Measurements from ENCODE around the gene IQGAP3.

Gene IQGAP3

GRCh38 chr1:156525856-156526489 lies 46.4 kb downstream of the IQGAP3 start:
- H3K27ac ChIP-seq (ENCODE audit: low read depth, low read length), result no peak overlapping the region
- no peak overlapping the region for H3K4me3 ChIP-seq (ENCODE audit: low read depth, low read length)
- H3K4me1 ChIP-seq (ENCODE audit: control insufficient read depth, insufficient read depth, low read length), result peaks cover 10% of the 10 kb centered on the region
- H3K27me3 ChIP-seq (ENCODE audit: control insufficient read depth, insufficient read depth, low read length), result no peaks in the 10 kb centered on the region
- no peaks in the 10 kb centered on the region for H3K9me3 ChIP-seq (ENCODE audit: control insufficient read depth, insufficient read depth, low read length)
- H3K36me3 ChIP-seq (ENCODE audit: control insufficient read depth, insufficient read depth, low read length), result peaks cover 54% of the 10 kb centered on the region
- no peak overlapping the region for H3K9ac ChIP-seq (ENCODE audit: low read depth, low read length)

- Histone ChIP-seq H3K36me3 (ENCODE audit: control insufficient read depth, insufficient read depth, low read length) (peaks cover 45% of the 10 kb centered on the region), H3K27me3 (ENCODE audit: control insufficient read depth, insufficient read depth, low read length) (no peaks in the 10 kb centered on the region), H3K27ac (ENCODE audit: low read depth, low read length) (no peak overlapping the region), H3K9me3 (ENCODE audit: control insufficient read depth, insufficient read depth, low read length) (no peaks in the 10 kb centered on the region), H3K4me1 (ENCODE audit: control insufficient read depth, insufficient read depth, low read length) (peaks cover 10% of the 10 kb centered on the region), H3K4me3 (ENCODE audit: low read depth, low read length) (no peak overlapping the region), H3K9ac (ENCODE audit: low read depth, low read length) (no peak overlapping the region)
These were observed 47.3 kb downstream of the IQGAP3 start for GRCh38 chr1:156525071-156525501.

GRCh38 chr1:156524481-156524869 lies 47.9 kb downstream of the IQGAP3 start:
- H3K27ac ChIP-seq (ENCODE audit: low read depth, low read length), result no peak overlapping the region
- H3K9ac ChIP-seq (ENCODE audit: low read depth, low read length), result no peak overlapping the region
- H3K36me3 ChIP-seq (ENCODE audit: control insufficient read depth, insufficient read depth, low read length), result peaks cover 40% of the 10 kb centered on the region
- no peaks in the 10 kb centered on the region for H3K27me3 ChIP-seq (ENCODE audit: control insufficient read depth, insufficient read depth, low read length)
- peaks cover 10% of the 10 kb centered on the region for H3K4me1 ChIP-seq (ENCODE audit: control insufficient read depth, insufficient read depth, low read length)
- no peaks in the 10 kb centered on the region for H3K9me3 ChIP-seq (ENCODE audit: control insufficient read depth, insufficient read depth, low read length)
- H3K4me3 ChIP-seq (ENCODE audit: low read depth, low read length), result no peak overlapping the region

- peaks cover 36% of the 10 kb centered on the region for H3K36me3 ChIP-seq (ENCODE audit: control insufficient read depth, insufficient read depth, low read length)
- H3K9ac ChIP-seq (ENCODE audit: low read depth, low read length), result no peak overlapping the region
- no peaks in the 10 kb centered on the region for H3K27me3 ChIP-seq (ENCODE audit: control insufficient read depth, insufficient read depth, low read length)
- no peak overlapping the region for H3K27ac ChIP-seq (ENCODE audit: low read depth, low read length)
- H3K4me3 ChIP-seq (ENCODE audit: low read depth, low read length), result no peak overlapping the region
- no peaks in the 10 kb centered on the region for H3K9me3 ChIP-seq (ENCODE audit: control insufficient read depth, insufficient read depth, low read length)
- H3K4me1 ChIP-seq (ENCODE audit: control insufficient read depth, insufficient read depth, low read length), result peaks cover 10% of the 10 kb centered on the region
These were observed 48.4 kb downstream of the IQGAP3 start for GRCh38 chr1:156523801-156524480.

GRCh38 chr1:156522443-156522970 lies 49.9 kb downstream of the IQGAP3 start:
- no peaks in the 10 kb centered on the region for H3K27me3 ChIP-seq (ENCODE audit: control insufficient read depth, insufficient read depth, low read length)
- H3K4me1 ChIP-seq (ENCODE audit: control insufficient read depth, insufficient read depth, low read length), result peaks cover 10% of the 10 kb centered on the region
- no peak overlapping the region for H3K9ac ChIP-seq (ENCODE audit: low read depth, low read length)
- H3K36me3 ChIP-seq (ENCODE audit: control insufficient read depth, insufficient read depth, low read length), result peaks cover 22% of the 10 kb centered on the region
- H3K27ac ChIP-seq (ENCODE audit: low read depth, low read length), result no peak overlapping the region
- no peaks in the 10 kb centered on the region for H3K9me3 ChIP-seq (ENCODE audit: control insufficient read depth, insufficient read depth, low read length)
- H3K4me3 ChIP-seq (ENCODE audit: low read depth, low read length), result no peak overlapping the region

GRCh38 chr1:156517748-156518147 lies 54.6 kb downstream of the IQGAP3 start:
- Histone ChIP-seq H3K4me1 (ENCODE audit: control insufficient read depth, insufficient read depth, low read length) (no peaks in the 10 kb centered on the region), H3K9ac (ENCODE audit: low read depth, low read length) (no peak overlapping the region), H3K4me3 (ENCODE audit: low read depth, low read length) (no peak overlapping the region), H3K27ac (ENCODE audit: low read depth, low read length) (no peak overlapping the region), H3K36me3 (ENCODE audit: control insufficient read depth, insufficient read depth, low read length) (no peaks in the 10 kb centered on the region), H3K27me3 (ENCODE audit: control insufficient read depth, insufficient read depth, low read length) (no peaks in the 10 kb centered on the region), H3K9me3 (ENCODE audit: control insufficient read depth, insufficient read depth, low read length) (no peaks in the 10 kb centered on the region)

- Histone ChIP-seq H3K9me3 (ENCODE audit: control insufficient read depth, insufficient read depth, low read length) (no peaks in the 10 kb centered on the region), H3K4me3 (ENCODE audit: low read depth, low read length) (no peak overlapping the region), H3K9ac (ENCODE audit: low read depth, low read length) (no peak overlapping the region), H3K27me3 (ENCODE audit: control insufficient read depth, insufficient read depth, low read length) (no peaks in the 10 kb centered on the region), H3K36me3 (ENCODE audit: control insufficient read depth, insufficient read depth, low read length) (no peaks in the 10 kb centered on the region), H3K4me1 (ENCODE audit: control insufficient read depth, insufficient read depth, low read length) (no peaks in the 10 kb centered on the region), H3K27ac (ENCODE audit: low read depth, low read length) (no peak overlapping the region)
These were observed 55.5 kb downstream of the IQGAP3 start for GRCh38 chr1:156516821-156517220.

- Histone ChIP-seq H3K4me1 (ENCODE audit: control insufficient read depth, insufficient read depth, low read length) (no peaks in the 10 kb centered on the region), H3K27ac (ENCODE audit: low read depth, low read length) (no peak overlapping the region), H3K9ac (ENCODE audit: low read depth, low read length) (no peak overlapping the region), H3K36me3 (ENCODE audit: control insufficient read depth, insufficient read depth, low read length) (no peaks in the 10 kb centered on the region), H3K9me3 (ENCODE audit: control insufficient read depth, insufficient read depth, low read length) (no peaks in the 10 kb centered on the region), H3K27me3 (ENCODE audit: control insufficient read depth, insufficient read depth, low read length) (no peaks in the 10 kb centered on the region), H3K4me3 (ENCODE audit: low read depth, low read length) (no peak overlapping the region)
These were observed 56.4 kb downstream of the IQGAP3 start for GRCh38 chr1:156515956-156516355.

GRCh38 chr1:156513185-156513584 lies 59.2 kb downstream of the IQGAP3 start:
- Histone ChIP-seq H3K27me3 (ENCODE audit: control insufficient read depth, insufficient read depth, low read length) (no peaks in the 10 kb centered on the region), H3K4me3 (ENCODE audit: low read depth, low read length) (no peak overlapping the region), H3K9me3 (ENCODE audit: control insufficient read depth, insufficient read depth, low read length) (no peaks in the 10 kb centered on the region), H3K9ac (ENCODE audit: low read depth, low read length) (no peak overlapping the region), H3K27ac (ENCODE audit: low read depth, low read length) (no peak overlapping the region), H3K4me1 (ENCODE audit: control insufficient read depth, insufficient read depth, low read length) (no peaks in the 10 kb centered on the region; the same call in 1 of the 2 replicates), H3K36me3 (ENCODE audit: control insufficient read depth, insufficient read depth, low read length) (no peaks in the 10 kb centered on the region)

- Histone ChIP-seq H3K9ac (ENCODE audit: low read depth, low read length) (no peak overlapping the region), H3K4me1 (ENCODE audit: control insufficient read depth, insufficient read depth, low read length) (no peaks in the 10 kb centered on the region; the same call in 1 of the 2 replicates), H3K27me3 (ENCODE audit: control insufficient read depth, insufficient read depth, low read length) (no peaks in the 10 kb centered on the region), H3K4me3 (ENCODE audit: low read depth, low read length) (no peak overlapping the region), H3K9me3 (ENCODE audit: control insufficient read depth, insufficient read depth, low read length) (no peaks in the 10 kb centered on the region), H3K36me3 (ENCODE audit: control insufficient read depth, insufficient read depth, low read length) (no peaks in the 10 kb centered on the region), H3K27ac (ENCODE audit: low read depth, low read length) (no peak overlapping the region)
These were observed 60.7 kb downstream of the IQGAP3 start for GRCh38 chr1:156511644-156512043.

GRCh38 chr1:156510709-156511108 lies 61.7 kb downstream of the IQGAP3 start:
- H3K27ac ChIP-seq (ENCODE audit: low read depth, low read length), result no peak overlapping the region

More at GRCh38 chr1:156510709-156511108, 61.7 kb downstream of the IQGAP3 start:
- Histone ChIP-seq H3K4me1 (ENCODE audit: control insufficient read depth, insufficient read depth, low read length) (no peaks in the 10 kb centered on the region; the same call in 1 of the 2 replicates), H3K9me3 (ENCODE audit: control insufficient read depth, insufficient read depth, low read length) (no peaks in the 10 kb centered on the region), H3K4me3 (ENCODE audit: low read depth, low read length) (no peak overlapping the region), H3K36me3 (ENCODE audit: control insufficient read depth, insufficient read depth, low read length) (no peaks in the 10 kb centered on the region), H3K27me3 (ENCODE audit: control insufficient read depth, insufficient read depth, low read length) (no peaks in the 10 kb centered on the region), H3K9ac (ENCODE audit: low read depth, low read length) (no peak overlapping the region)

Measured in HUES48 (cell line).